Naive thymus-derived CD4-positive, alpha-beta T cell (primary cell): ENCODE results near the gene C17orf113. TPM values are rescaled to one million over a fixed set of nuclear protein-coding genes. Genes with fewer than 3 reads are reported as not detected.

Source experiments
- ATAC-seq: fragments of 150-1000 bp; cut with Tn5 transposase; 2 replicates; pipeline ENCODE4 v1.10.0; 2021; ENCODE audit warnings: mild to moderate bottlenecking, moderate library complexity
- CTCF ChIA-PET: fragments of 350-600 bp; sonication (Branson Sonifier 250); formaldehyde crosslinking; loops from one replicate; lab custom pipeline; 2021; ENCODE audit warnings: antibody characterized with exemption; lab: Charles Lee
- POLR2A ChIA-PET: fragments of 350-600 bp; sonication (Branson Sonifier 250); formaldehyde crosslinking; loops from one replicate; lab custom pipeline; 2021; ENCODE audit warnings: antibody characterized with exemption, inconsistent platforms; lab: Charles Lee
- DNase-seq, 9 donors: peaks; one replicate each; pipeline versions ENCODE4 v3.0.0 to v3.0.0-alpha.2; 2020 to 2022; ENCODE audit warnings: mixed read lengths in 1 of 9
- H3K27ac ChIP-seq: one replicate; pipeline ENCODE4 v1.7.0; 2013; ENCODE audit warnings: mild to moderate bottlenecking, low read depth, low read length, moderate library complexity
- H3K27me3 ChIP-seq, 2 donors: one replicate each; pipeline ENCODE4 v1.7.0; 2013; ENCODE audit warnings: low read length in 2 of 2, mild to moderate bottlenecking in 2 of 2, moderate library complexity in 2 of 2; ENCODE audit not compliant: control insufficient read depth in 2 of 2, insufficient read depth in 2 of 2
- H3K36me3 ChIP-seq, 3 experiments: 1 replicate in 2 of 3; 2 replicates in 1 of 3; pipeline ENCODE4 v1.7.0; 2013; ENCODE audit warnings: low read length in 3 of 3, mild to moderate bottlenecking in 3 of 3, moderate library complexity in 1 of 3; ENCODE audit not compliant: insufficient read depth in 3 of 3, control insufficient read depth in 2 of 3
- H3K4me1 ChIP-seq, 2 donors: one replicate each; pipeline ENCODE4 v1.7.0; 2013; ENCODE audit warnings: low read length in 2 of 2, mild to moderate bottlenecking in 2 of 2, moderate library complexity in 1 of 2; ENCODE audit not compliant: control insufficient read depth in 2 of 2, insufficient read depth in 2 of 2
- H3K4me3 ChIP-seq: 2 replicates; pipeline ENCODE4 v1.7.0; 2013; ENCODE audit warnings: mild to moderate bottlenecking, low read length
- H3K9me3 ChIP-seq, 3 experiments: 1 replicate in 2 of 3; 2 replicates in 1 of 3; pipeline ENCODE4 v1.7.0; 2013; ENCODE audit warnings: low read length in 3 of 3; ENCODE audit not compliant: control insufficient read depth in 2 of 3
- H3K27ac Mint-ChIP-seq, 9 donors: one replicate each; pipeline ENCODE4 v1.8.0; 2020 to 2022; ENCODE audit warnings: mixed read lengths in 9 of 9, mild to moderate bottlenecking in 8 of 9, moderate library complexity in 5 of 9, inconsistent platforms in 2 of 9
- H3K27me3 Mint-ChIP-seq, 5 donors: one replicate each; pipeline ENCODE4 v1.8.0; 2021 to 2022; ENCODE audit warnings: mixed read lengths in 5 of 5, mild to moderate bottlenecking in 1 of 5
- H3K36me3 Mint-ChIP-seq, 5 donors: one replicate each; pipeline ENCODE4 v1.8.0; 2020 to 2022; ENCODE audit warnings: mixed read lengths in 5 of 5, mild to moderate bottlenecking in 3 of 5, inconsistent platforms in 1 of 5
- H3K4me1 Mint-ChIP-seq, 7 donors: one replicate each; pipeline ENCODE4 v1.8.0; 2020 to 2022; ENCODE audit warnings: mixed read lengths in 7 of 7, mild to moderate bottlenecking in 3 of 7, inconsistent platforms in 1 of 7
- H3K4me3 Mint-ChIP-seq, 10 donors: one replicate each; pipeline ENCODE4 v1.8.0; 2020 to 2022; ENCODE audit warnings: mild to moderate bottlenecking in 10 of 10, mixed read lengths in 10 of 10, moderate library complexity in 6 of 10, inconsistent platforms in 2 of 10
- H3K9me3 Mint-ChIP-seq, 11 donors: one replicate each; pipeline ENCODE4 v1.8.0; 2020 to 2022; ENCODE audit warnings: mixed read lengths in 11 of 11, mild to moderate bottlenecking in 4 of 11, inconsistent platforms in 1 of 11, moderate library complexity in 1 of 11
- intact Hi-C, 2 donors: fragments of 100-400 bp; cut with micrococcal nuclease; formaldehyde crosslinking; loops; one replicate each; pipeline ENCODE4 v1.15.1; 2023
- polyA plus RNA-seq, 2 donors: library from polyadenylated mRNA; unstranded; fragments of 300-500 nt; fragmentation: Illumina TruSeq; gene quantifications; one replicate each; pipeline ENCODE4 v1.2.3, GENCODE V29; 2021
- total RNA-seq, 6 experiments: library from RNA in 5 of 6; stranded (reverse) in 5 of 6; gene quantifications; 1 replicate in 5 of 6; 2 replicates in 1 of 6; pipeline ENCODE4 v1.2.3 and lab custom pipeline; 2021 to 2026

C17orf113 gene
- 1 to 10 TPM in 1 of 5 experiments, under 1 TPM in 4; 0.10 to 1.0 (median 0.67) TPM for total RNA-seq
- polyA plus RNA-seq, result under 1 TPM; 0.14 to 0.28 TPM
- 2.2 reads per million, percentile 10 among the genes with 10 or more reads in this experiment for total RNA-seq (lab: John Stamatoyannopoulos, UW)

GRCh38 chr17:42050393-42051012 lies at the start of gene C17orf113:
TSS of gene C17orf113 (minus strand) at chr17:42050601. CDS start at chr17:42043376, 7,225 bp downstream.
- Mint-ChIP-seq H3K4me1 (peaks cover 6 to 13% (median 7%) of the 10 kb centered on the region in 7 donors), H3K27me3 (peaks cover 23 to 62% (median 25%) of the 10 kb centered on the region in 5 donors), H3K9me3 (no peaks in the 10 kb centered on the region), H3K4me3 (peak within 1 kb of the TSS; percentile 74 to 92 (median 81)), H3K36me3 (no peaks in the 10 kb centered on the region), H3K27ac (peak within 1 kb of the TSS in 3 of 9 donors; percentile 59 to 87 (median 68))
- H3K27me3 ChIP-seq, result no peaks in the 10 kb centered on the region
- intact Hi-C loops, result loop anchor here in 1 of 2 donors (1.0 kb wide), 1 partner anchor 25 kb away; no protein-coding TSS in a partner anchor
- no peak within 1 kb of the TSS for H3K27ac ChIP-seq
- POLR2A ChIA-PET, result interaction anchor here (1.1 kb wide), 1 partner anchor 33 kb away, joined by 4 read pairs; the partner anchor contains the start of gene DNAJC7
- DNase-seq (peak; percentile 11 to 42 (median 33)), ATAC-seq (peak; percentile 85)
- peak within 1 kb of the TSS; percentile 37 for H3K4me3 ChIP-seq
- CTCF ChIA-PET, result interaction anchor here (1.0 to 1.8 kb wide), 3 partner anchors 9 to 120 kb away, joined by 3 to 9 read pairs (median 5); partner anchors contain the start of gene ODAD4
- H3K4me1 ChIP-seq, result peaks cover 0 to 4% of the 10 kb centered on the region in 2 donors
- H3K9me3 ChIP-seq, result no peaks in the 10 kb centered on the region
- no peaks in the 10 kb centered on the region for H3K36me3 ChIP-seq

- ChIA-PET POLR2A (interaction anchor here (1.8 to 2.0 kb wide), 2 partner anchors 9 to 14 kb away, joined by 4 to 11 read pairs; partner anchors contain the start of gene DHX58), CTCF (interaction anchor here (0.8 to 2.5 kb wide), 3 partner anchors 9 to 80 kb away, joined by 3 to 8 read pairs (median 3); no protein-coding TSS in a partner anchor)
- peaks cover 6 to 8% of the 10 kb centered on the region in 2 donors for H3K4me1 ChIP-seq
- no peak overlapping the region for H3K27ac ChIP-seq
- H3K27ac Mint-ChIP-seq, result peak overlapping the region in 1 of 9 donors; percentile 3
- H3K27me3 ChIP-seq, result no peaks in the 10 kb centered on the region
- H3K9me3 ChIP-seq, result no peaks in the 10 kb centered on the region
- H3K27me3 Mint-ChIP-seq, result peaks cover 0 to 26% (median 17%) of the 10 kb centered on the region in 5 donors
- H3K4me1 Mint-ChIP-seq, result peaks cover 0 to 12% (median 8%) of the 10 kb centered on the region in 7 donors
- peak overlapping the region in 5 of 10 donors; percentile 33 to 49 (median 38) for H3K4me3 Mint-ChIP-seq
- no peak for ATAC-seq
- no peak overlapping the region for H3K4me3 ChIP-seq
- no peak for DNase-seq
- peaks cover 0 to 3% (median 0%) of the 10 kb centered on the region in 5 donors for H3K36me3 Mint-ChIP-seq
- H3K9me3 Mint-ChIP-seq, result no peaks in the 10 kb centered on the region
- intact Hi-C loops, result no loop called here
- peaks cover 0 to 9% (median 0%) of the 10 kb centered on the region in 3 experiments for H3K36me3 ChIP-seq
Measured at GRCh38 chr17:42098730-42099399, 48.5 kb upstream of the C17orf113 start.

GRCh38 chr17:42097691-42098631 lies 47.6 kb upstream of the C17orf113 start, which contains the start of gene ZNF385C:
TSS of gene ZNF385C (minus strand) at chr17:42098473. CDS start at chr17:42063056, 35,417 bp downstream.
- no peaks in the 10 kb centered on the region for H3K27me3 ChIP-seq
- Mint-ChIP-seq H3K9me3 (no peaks in the 10 kb centered on the region), H3K27ac (peak within 1 kb of the TSS in 1 of 9 donors; percentile 3), H3K4me1 (peaks cover 0 to 12% (median 8%) of the 10 kb centered on the region in 7 donors), H3K36me3 (peaks cover 0 to 3% (median 0%) of the 10 kb centered on the region in 5 donors), H3K4me3 (peak within 1 kb of the TSS; percentile 38 to 78 (median 60)), H3K27me3 (peaks cover 0 to 26% (median 17%) of the 10 kb centered on the region in 5 donors)
- peak within 1 kb of the TSS; percentile 39 for H3K4me3 ChIP-seq
- H3K27ac ChIP-seq, result no peak within 1 kb of the TSS
- ATAC-seq, result peak; percentile 79
- peaks cover 0 to under 1% (median 0%) of the 10 kb centered on the region in 3 experiments for H3K36me3 ChIP-seq
- H3K4me1 ChIP-seq, result peaks cover 6 to 8% of the 10 kb centered on the region in 2 donors
- intact Hi-C loops, result no loop called here
- ChIA-PET CTCF (interaction anchor here (1.0 to 2.5 kb wide), 2 partner anchors 10 to 13 kb away, joined by 3 to 8 read pairs; no protein-coding TSS in a partner anchor), POLR2A (interaction anchor here (0.9 to 2.0 kb wide), 3 partner anchors 10 to 20 kb away, joined by 3 to 11 read pairs (median 4); partner anchors contain the start of gene DHX58)
- DNase-seq, result peak in 5 of 9 donors; percentile 24 to 59 (median 36)
- no peaks in the 10 kb centered on the region for H3K9me3 ChIP-seq

- Mint-ChIP-seq H3K36me3 (peaks cover 0 to 2% (median 0%) of the 10 kb centered on the region in 5 donors), H3K9me3 (no peaks in the 10 kb centered on the region), H3K27ac (no peak overlapping the region), H3K4me1 (peaks cover 0 to 10% (median 8%) of the 10 kb centered on the region in 7 donors), H3K27me3 (peaks cover 0 to 34% (median 17%) of the 10 kb centered on the region in 5 donors), H3K4me3 (peak overlapping the region in 2 of 10 donors; percentile 38 to 70)
- CTCF ChIA-PET, result no interaction called here
- DNase-seq (no peak), ATAC-seq (no peak)
- intact Hi-C loops, result no loop called here
- Histone ChIP-seq H3K9me3 (no peaks in the 10 kb centered on the region), H3K4me3 (no peak overlapping the region), H3K4me1 (peaks cover 6 to 8% of the 10 kb centered on the region in 2 donors), H3K36me3 (no peaks in the 10 kb centered on the region), H3K27me3 (no peaks in the 10 kb centered on the region), H3K27ac (no peak overlapping the region)
- POLR2A ChIA-PET, result interaction anchor here (0.8 kb wide), 1 partner anchor 16 kb away, joined by 3 read pairs; the partner anchor contains the start of gene DHX58
Measured at GRCh38 chr17:42096360-42097111, 46.1 kb upstream of the C17orf113 start.

- H3K36me3 Mint-ChIP-seq, result no peaks in the 10 kb centered on the region
- Histone ChIP-seq H3K27ac (no peak overlapping the region), H3K4me1 (peaks cover 6 to 8% of the 10 kb centered on the region in 2 donors), H3K27me3 (no peaks in the 10 kb centered on the region), H3K36me3 (no peaks in the 10 kb centered on the region), H3K4me3 (no peak overlapping the region), H3K9me3 (no peaks in the 10 kb centered on the region)
- CTCF ChIA-PET, result no interaction called here
- no peaks in the 10 kb centered on the region for H3K9me3 Mint-ChIP-seq
- H3K27ac Mint-ChIP-seq, result no peak overlapping the region
- intact Hi-C loops, result no loop called here
- ATAC-seq, result no peak
- H3K4me3 Mint-ChIP-seq, result no peak overlapping the region
- DNase-seq, result no peak
- peaks cover 0 to 11% (median 8%) of the 10 kb centered on the region in 7 donors for H3K4me1 Mint-ChIP-seq
- POLR2A ChIA-PET, result interaction anchor here (1.3 kb wide), 1 partner anchor 18 kb away, joined by 5 read pairs; the partner anchor contains the start of gene DHX58
- peaks cover 0 to 45% (median 23%) of the 10 kb centered on the region in 5 donors for H3K27me3 Mint-ChIP-seq
Measured at GRCh38 chr17:42094375-42095069, 44.1 kb upstream of the C17orf113 start.
